CD8-positive, alpha-beta memory T cell (primary cell): ENCODE results near the gene ADTRP. TPM values are rescaled to one million over a fixed set of nuclear protein-coding genes. Genes with fewer than 3 reads are reported as not detected.
"Not testable (repeated sequence)": the region's sequence is repeated elsewhere in the genome, so short reads cannot be mapped to it uniquely, and the experiment has no call there.

Source experiments
- CTCF ChIA-PET: fragments of 350-600 bp; sonication (Branson Sonifier 250); formaldehyde crosslinking; loops from one replicate; lab custom pipeline; 2021; ENCODE audit warnings: antibody characterized with exemption; lab: Charles Lee
- POLR2A ChIA-PET: fragments of 350-600 bp; sonication (Branson Sonifier 250); formaldehyde crosslinking; loops from one replicate; lab custom pipeline; 2021; ENCODE audit warnings: antibody characterized with exemption; lab: Charles Lee
- DNase-seq, 5 donors: peaks; one replicate each; pipeline versions ENCODE4 v3.0.0 to v3.0.0-alpha.2; 2020 to 2022; ENCODE audit warnings: mixed read lengths in 1 of 5
- H3K27ac ChIP-seq: one replicate; pipeline ENCODE4 v1.7.0; 2013; ENCODE audit warnings: low read depth, mild to moderate bottlenecking, low read length, moderate library complexity
- H3K27me3 ChIP-seq: 2 replicates; pipeline ENCODE4 v1.7.0; 2013; ENCODE audit warnings: low read length, mild to moderate bottlenecking; ENCODE audit not compliant: insufficient read depth, poor library complexity, severe bottlenecking
- H3K36me3 ChIP-seq: 2 replicates; pipeline ENCODE4 v1.7.0; 2013; ENCODE audit warnings: mild to moderate bottlenecking, low read length, moderate library complexity; ENCODE audit not compliant: insufficient read depth
- H3K4me1 ChIP-seq: 2 replicates; pipeline ENCODE4 v1.7.0; 2013; ENCODE audit warnings: mild to moderate bottlenecking, low read length, moderate library complexity; ENCODE audit not compliant: insufficient read depth
- H3K4me3 ChIP-seq: 2 replicates; pipeline ENCODE4 v1.7.0; 2013; ENCODE audit warnings: mild to moderate bottlenecking, low read length
- H3K9me3 ChIP-seq: 2 replicates; pipeline ENCODE4 v1.7.0; 2013; ENCODE audit warnings: mild to moderate bottlenecking, low read length
- H3K27ac Mint-ChIP-seq, 8 donors: one replicate each; pipeline ENCODE4 v1.8.0; 2020 to 2021; ENCODE audit warnings: mixed read lengths in 8 of 8, mild to moderate bottlenecking in 6 of 8, inconsistent platforms in 3 of 8, moderate library complexity in 3 of 8
- H3K27me3 Mint-ChIP-seq, 2 donors: one replicate each; pipeline ENCODE4 v1.8.0; 2020 to 2021; ENCODE audit warnings: mixed read lengths in 2 of 2, mild to moderate bottlenecking in 1 of 2, moderate library complexity in 1 of 2
- H3K36me3 Mint-ChIP-seq, 3 donors: one replicate each; pipeline ENCODE4 v1.8.0; 2020 to 2021; ENCODE audit warnings: mixed read lengths in 3 of 3, inconsistent platforms in 1 of 3, mild to moderate bottlenecking in 1 of 3
- H3K4me1 Mint-ChIP-seq, 3 donors: one replicate each; pipeline ENCODE4 v1.8.0; 2020 to 2021; ENCODE audit warnings: mixed read lengths in 3 of 3, inconsistent platforms in 1 of 3, mild to moderate bottlenecking in 1 of 3
- H3K4me3 Mint-ChIP-seq, 7 donors: one replicate each; pipeline ENCODE4 v1.8.0; 2020 to 2021; ENCODE audit warnings: mixed read lengths in 7 of 7, mild to moderate bottlenecking in 6 of 7, moderate library complexity in 4 of 7, inconsistent platforms in 2 of 7
- H3K9me3 Mint-ChIP-seq, 5 donors: one replicate each; pipeline ENCODE4 v1.8.0; 2020 to 2022; ENCODE audit warnings: mixed read lengths in 5 of 5, mild to moderate bottlenecking in 3 of 5, moderate library complexity in 2 of 5, inconsistent platforms in 1 of 5
- polyA plus RNA-seq: library from polyadenylated mRNA; unstranded; fragments of 300-500 nt; fragmentation: Illumina TruSeq; gene quantifications from one replicate; pipeline ENCODE4 v1.2.3, GENCODE V29; 2021
- total RNA-seq, 2 experiments: library from RNA; stranded (reverse); gene quantifications; one replicate each; pipeline ENCODE4 v1.2.3, GENCODE V29; 2021

Gene ADTRP
- total and polyA plus RNA-seq, 3 experiments from 2014 or later, result 3.2 to 3.9 TPM; not detected in 1

GRCh38 chr6:11808054-11808453, 29.5 kb upstream of the ADTRP start:
- Mint-ChIP-seq H3K27me3 (peaks cover 7 to 42% of the 10 kb centered on the region in 2 donors), H3K27ac (no peak overlapping the region), H3K36me3 (no peaks in the 10 kb centered on the region), H3K9me3 (no peaks in the 10 kb centered on the region), H3K4me1 (no peaks in the 10 kb centered on the region), H3K4me3 (no peak overlapping the region)
- CTCF ChIA-PET, result no interaction called here
- POLR2A ChIA-PET, result no interaction called here
- Histone ChIP-seq H3K4me1 (no peaks in the 10 kb centered on the region), H3K27ac (no peak overlapping the region), H3K9me3 (no peaks in the 10 kb centered on the region), H3K4me3 (no peak overlapping the region), H3K27me3 (no peaks in the 10 kb centered on the region), H3K36me3 (no peaks in the 10 kb centered on the region)
- no peak for DNase-seq

DNA sequence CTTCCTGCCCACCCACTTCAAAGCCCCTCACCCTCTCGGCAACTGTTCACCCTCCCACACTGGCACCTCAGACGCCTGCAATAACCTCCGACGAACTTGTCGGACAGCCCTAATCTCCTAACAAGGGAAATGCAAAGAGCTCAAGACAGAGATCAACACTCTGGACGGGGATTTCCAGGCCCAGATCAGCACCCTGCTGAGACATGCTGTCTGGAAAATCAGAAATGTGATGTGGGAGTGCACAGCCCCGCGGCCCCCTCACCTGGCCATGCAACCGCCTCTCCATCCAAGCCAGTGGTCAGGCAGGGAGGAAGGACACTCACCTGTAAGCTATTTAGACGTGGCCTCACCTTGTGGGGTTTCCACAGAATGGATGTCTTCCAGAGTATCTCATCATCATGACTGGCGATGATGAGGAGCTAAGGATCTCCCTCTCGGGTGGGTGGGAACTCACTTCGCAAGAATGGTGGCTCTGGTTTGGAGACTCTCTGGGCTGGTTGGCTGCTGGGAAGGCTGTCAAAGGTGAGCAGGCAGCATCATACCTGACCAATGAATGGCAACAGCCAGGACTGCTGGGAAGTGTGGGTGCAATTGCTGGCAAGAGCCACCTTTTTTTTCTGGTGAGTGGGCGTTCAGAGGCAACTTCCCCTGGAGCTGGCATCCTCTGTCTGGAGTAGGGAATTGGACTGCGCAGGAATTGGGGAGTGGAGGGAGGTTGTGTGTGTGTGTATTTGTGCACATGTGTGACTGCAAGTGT, 28.1 kb upstream of the ADTRP start:
- Histone ChIP-seq H3K36me3 (no peaks in the 10 kb centered on the region), H3K27ac (no peak overlapping the region), H3K27me3 (no peaks in the 10 kb centered on the region), H3K4me1 (no peaks in the 10 kb centered on the region), H3K9me3 (no peaks in the 10 kb centered on the region), H3K4me3 (no peak overlapping the region)
- no peaks in the 10 kb centered on the region for H3K9me3 Mint-ChIP-seq
- peaks cover 7 to 42% of the 10 kb centered on the region in 2 donors for H3K27me3 Mint-ChIP-seq
- H3K27ac Mint-ChIP-seq, result no peak overlapping the region
- H3K4me3 Mint-ChIP-seq, result no peak overlapping the region
- H3K4me1 Mint-ChIP-seq, result no peaks in the 10 kb centered on the region
- ChIA-PET CTCF (no interaction called here), POLR2A (interaction anchor here (0.6 kb wide), 1 partner anchor 14 kb away, joined by 3 read pairs; no protein-coding TSS in a partner anchor)
- no peak for DNase-seq
- H3K36me3 Mint-ChIP-seq, result no peaks in the 10 kb centered on the region

DNA sequence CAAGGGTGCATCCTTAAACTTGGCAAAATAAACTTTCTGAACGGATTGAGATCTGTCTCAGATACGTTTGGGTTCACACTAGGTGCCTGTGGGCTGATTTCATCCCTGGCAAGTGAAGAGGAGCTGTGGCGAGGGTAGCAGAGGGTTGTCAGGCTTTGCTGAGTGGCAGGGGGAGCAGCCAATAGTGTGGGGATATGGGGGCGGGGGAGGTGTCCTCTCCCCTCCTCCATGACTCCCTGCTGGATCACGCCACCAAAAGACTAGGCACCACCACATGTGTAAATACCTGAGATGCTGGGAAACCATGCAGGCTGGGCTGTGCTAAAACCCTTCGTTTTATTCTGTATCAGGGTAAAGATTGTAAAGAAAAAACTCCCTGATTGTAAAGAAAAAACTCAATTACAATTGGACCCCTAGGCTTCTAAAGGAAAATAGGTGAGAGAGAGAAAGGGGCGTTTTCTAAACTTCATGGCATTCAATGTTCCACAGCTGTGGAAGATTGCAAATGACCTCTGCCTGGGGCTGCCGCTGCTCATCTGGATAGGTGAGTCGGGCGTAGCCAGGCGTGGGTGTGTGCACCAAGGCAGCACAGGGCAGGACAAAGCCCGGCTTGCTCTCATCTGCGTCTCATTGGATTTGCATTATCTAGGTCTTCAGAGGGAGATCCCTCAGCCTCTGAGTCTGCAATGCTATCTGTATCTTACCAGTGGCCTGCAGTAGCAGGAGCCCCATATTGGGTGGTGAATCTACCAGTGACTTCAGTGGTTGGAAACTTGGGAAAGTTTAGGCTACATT, 26.9 kb upstream of the ADTRP start:
- H3K4me3 Mint-ChIP-seq, result no peak overlapping the region
- CTCF ChIA-PET, result no interaction called here

DNA sequence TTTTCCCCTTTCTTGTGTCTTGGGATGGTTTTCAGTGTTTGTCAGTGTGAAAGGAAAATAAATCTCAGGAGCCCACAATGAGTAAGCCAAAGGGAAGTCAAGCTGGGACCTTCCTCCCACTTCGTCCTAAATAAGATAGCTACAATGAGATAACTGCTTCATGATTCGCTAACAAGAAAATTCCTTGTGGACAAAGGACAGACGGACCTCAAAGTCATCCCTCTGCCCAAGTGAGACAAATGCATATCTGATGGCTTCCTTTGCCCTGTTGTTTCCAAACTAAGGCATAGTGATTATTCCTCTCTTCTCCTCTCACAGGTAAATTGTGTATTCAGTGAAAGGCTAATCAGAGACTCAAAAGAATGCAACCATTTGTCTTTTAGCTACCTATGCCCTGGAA, 26.1 kb upstream of the ADTRP start:
- Histone ChIP-seq H3K27me3 (no peaks in the 10 kb centered on the region), H3K4me3 (no peak overlapping the region), H3K4me1 (no peaks in the 10 kb centered on the region), H3K36me3 (no peaks in the 10 kb centered on the region), H3K9me3 (no peaks in the 10 kb centered on the region), H3K27ac (no peak overlapping the region)
- DNase-seq, result no peak
- Mint-ChIP-seq H3K4me3 (no peak overlapping the region), H3K27me3 (peaks cover 2 to 42% of the 10 kb centered on the region in 2 donors), H3K9me3 (no peaks in the 10 kb centered on the region), H3K4me1 (no peaks in the 10 kb centered on the region), H3K36me3 (no peaks in the 10 kb centered on the region), H3K27ac (peak overlapping the region in 1 of 8 donors; percentile 10)
- POLR2A ChIA-PET, result no interaction called here
- CTCF ChIA-PET, result no interaction called here

More for the DNA sequence above, 26.9 kb upstream of the ADTRP start:
- H3K27ac Mint-ChIP-seq, result peak overlapping the region in 1 of 8 donors; percentile 74
- Histone ChIP-seq H3K27ac (no peak overlapping the region), H3K4me1 (no peaks in the 10 kb centered on the region), H3K4me3 (no peak overlapping the region), H3K9me3 (no peaks in the 10 kb centered on the region), H3K27me3 (no peaks in the 10 kb centered on the region), H3K36me3 (no peaks in the 10 kb centered on the region)
- H3K9me3 Mint-ChIP-seq, result no peaks in the 10 kb centered on the region
- no peaks in the 10 kb centered on the region for H3K4me1 Mint-ChIP-seq
- no peaks in the 10 kb centered on the region for H3K36me3 Mint-ChIP-seq
- no peak for DNase-seq
- POLR2A ChIA-PET, result no interaction called here
- peaks cover 4 to 42% of the 10 kb centered on the region in 2 donors for H3K27me3 Mint-ChIP-seq

DNA sequence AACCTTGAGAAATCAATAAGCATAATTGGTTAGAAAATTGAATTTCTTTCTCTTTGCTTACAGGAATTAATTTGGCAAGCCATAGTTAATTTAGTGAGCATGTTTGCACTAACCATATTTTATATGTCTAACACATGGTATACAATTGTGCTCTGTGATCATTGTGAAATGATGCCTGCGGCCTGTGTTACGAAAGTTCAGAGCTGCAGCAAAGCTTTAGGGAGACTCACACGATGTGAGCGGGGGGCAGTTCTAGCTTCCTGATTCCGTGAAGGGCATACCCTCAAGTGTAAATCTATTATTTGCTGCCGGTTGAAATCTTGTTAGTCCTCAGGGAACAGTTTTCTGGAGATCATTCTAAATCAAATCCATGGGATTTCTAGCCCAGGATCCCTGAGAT, 25.5 kb upstream of the ADTRP start:
- no peaks in the 10 kb centered on the region for H3K4me1 Mint-ChIP-seq

GRCh38 chr6:11803591-11803971, 25.0 kb upstream of the ADTRP start:
- Histone ChIP-seq H3K9me3 (no peaks in the 10 kb centered on the region), H3K27ac (no peak overlapping the region), H3K27me3 (no peaks in the 10 kb centered on the region), H3K36me3 (no peaks in the 10 kb centered on the region), H3K4me3 (no peak overlapping the region), H3K4me1 (no peaks in the 10 kb centered on the region)
- DNase-seq, result no peak
- no peak overlapping the region for H3K27ac Mint-ChIP-seq
- ChIA-PET POLR2A (no interaction called here), CTCF (no interaction called here)
- H3K4me1 Mint-ChIP-seq, result no peaks in the 10 kb centered on the region
- no peaks in the 10 kb centered on the region for H3K9me3 Mint-ChIP-seq
- H3K4me3 Mint-ChIP-seq, result no peak overlapping the region
- peaks cover 2 to 40% of the 10 kb centered on the region in 2 donors for H3K27me3 Mint-ChIP-seq
- H3K36me3 Mint-ChIP-seq, result no peaks in the 10 kb centered on the region

More for the DNA sequence above, 25.5 kb upstream of the ADTRP start:
- H3K9me3 ChIP-seq, result no peaks in the 10 kb centered on the region
- no peak overlapping the region for H3K27ac ChIP-seq
- H3K27me3 ChIP-seq, result no peaks in the 10 kb centered on the region
- H3K4me3 ChIP-seq, result no peak overlapping the region
- H3K4me1 ChIP-seq, result no peaks in the 10 kb centered on the region
- Mint-ChIP-seq H3K36me3 (no peaks in the 10 kb centered on the region), H3K27me3 (peaks cover 2 to 42% of the 10 kb centered on the region in 2 donors), H3K27ac (no peak overlapping the region), H3K9me3 (no peaks in the 10 kb centered on the region), H3K4me3 (no peak overlapping the region)
- ChIA-PET POLR2A (no interaction called here), CTCF (no interaction called here)
- H3K36me3 ChIP-seq, result no peaks in the 10 kb centered on the region
- DNase-seq, result no peak

DNA sequence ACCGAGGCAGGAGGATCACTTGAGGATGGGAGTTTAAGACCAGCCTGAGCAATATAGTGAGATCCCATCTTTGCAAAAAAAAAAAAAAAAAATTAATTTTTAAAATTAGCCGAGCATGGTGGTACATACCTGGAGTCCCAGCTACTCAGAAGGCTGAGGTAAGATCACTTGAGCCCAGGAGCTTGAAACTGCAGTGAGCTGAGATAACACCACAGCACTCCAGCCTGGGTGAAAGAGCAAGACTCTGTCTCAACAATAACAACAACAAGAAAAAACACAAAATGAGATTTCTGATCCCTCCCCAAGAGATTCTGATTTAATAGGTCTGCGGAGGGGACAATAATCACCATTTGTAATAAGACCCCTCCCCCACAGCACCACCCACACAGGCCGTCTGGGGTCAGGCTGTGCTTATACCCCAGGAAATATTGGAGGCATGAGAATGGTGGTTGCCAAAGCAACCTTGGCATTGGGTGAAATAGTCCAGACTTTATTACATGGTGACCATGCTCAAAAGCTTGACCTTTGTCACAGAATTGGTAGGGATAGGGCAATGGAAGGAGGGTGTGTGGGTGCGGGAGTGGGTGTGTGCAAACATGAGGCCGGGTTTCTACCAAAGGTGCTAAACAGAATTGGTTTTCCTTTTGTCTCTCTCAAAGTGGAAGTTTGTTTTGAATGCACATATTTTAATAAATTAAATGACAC, 24.4 kb upstream of the ADTRP start:
- H3K9me3 ChIP-seq, result no peaks in the 10 kb centered on the region
- ChIA-PET POLR2A (no interaction called here), CTCF (no interaction called here)
- peaks cover 2 to 44% of the 10 kb centered on the region in 2 donors for H3K27me3 Mint-ChIP-seq
- DNase-seq, result no peak
- H3K36me3 ChIP-seq, result no peaks in the 10 kb centered on the region
- no peaks in the 10 kb centered on the region for H3K4me1 ChIP-seq
- no peaks in the 10 kb centered on the region for H3K36me3 Mint-ChIP-seq
- no peaks in the 10 kb centered on the region for H3K4me1 Mint-ChIP-seq
- H3K4me3 ChIP-seq, result no peak overlapping the region
- H3K9me3 Mint-ChIP-seq, result no peaks in the 10 kb centered on the region
- no peak overlapping the region for H3K4me3 Mint-ChIP-seq
- H3K27ac Mint-ChIP-seq, result no peak overlapping the region
- H3K27ac ChIP-seq, result no peak overlapping the region
- no peaks in the 10 kb centered on the region for H3K27me3 ChIP-seq

- H3K27me3 ChIP-seq, H3K27ac Mint-ChIP-seq, H3K4me3 ChIP-seq, POLR2A ChIA-PET, H3K4me1 Mint-ChIP-seq, DNase-seq, H3K4me1 ChIP-seq, H3K36me3 Mint-ChIP-seq, CTCF ChIA-PET, H3K4me3 Mint-ChIP-seq, H3K9me3 Mint-ChIP-seq, H3K9me3 ChIP-seq, H3K27ac ChIP-seq, H3K36me3 ChIP-seq: not testable (repeated sequence)
- H3K27me3 Mint-ChIP-seq, result peaks cover 3 to 20% of the 10 kb centered on the region in 2 donors
These were observed 21.9 kb upstream of the ADTRP start for GRCh38 chr6:11800531-11800930.
